Spleen (tissue), 11 donors: Measurements from ENCODE around the gene GLP1R. TPM values are rescaled to one million over a fixed set of nuclear protein-coding genes. Genes with fewer than 3 reads are reported as not detected.
A peak's percentile ranks its signal among the peaks of the same experiment; 100 is the strongest.

Experiments used
- DNase-seq: peaks from one replicate; pipeline ENCODE4 v3.0.0-alpha.2; 2020
- H3K27ac ChIP-seq, 8 donors: fragments of 200-600 bp; sonication (generic) in 7 of 8; 1 replicate in 4 of 8; 2 replicates in 4 of 8; pipeline versions ENCODE4 v1.5.0 to v1.8.0; 2016 to 2021; ENCODE audit warnings: inconsistent platforms in 4 of 8, mild to moderate bottlenecking in 4 of 8, moderate library complexity in 1 of 8
- H3K27me3 ChIP-seq, 7 donors: fragments of 200-600 bp; sonication (generic) in 6 of 7; replicated peaks in 1 of 7; 1 replicate in 4 of 7; 2 replicates in 3 of 7; pipeline versions ENCODE4 v1.5.0 to v1.8.0; 2016 to 2021; ENCODE audit warnings: inconsistent platforms in 3 of 7, mild to moderate bottlenecking in 1 of 7
- H3K36me3 ChIP-seq, 6 donors: fragments of 200-600 bp; sonication (generic) in 5 of 6; 1 replicate in 4 of 6; 2 replicates in 2 of 6; pipeline versions ENCODE4 v1.5.0 to v1.8.0; 2016 to 2021; ENCODE audit warnings: inconsistent platforms in 2 of 6
- H3K4me1 ChIP-seq, 6 donors: fragments of 200-600 bp; sonication (generic) in 5 of 6; 1 replicate in 3 of 6; 2 replicates in 3 of 6; pipeline versions ENCODE4 v1.5.0 to v1.8.0; 2016 to 2021; ENCODE audit warnings: inconsistent platforms in 3 of 6
- H3K4me3 ChIP-seq, 8 donors: fragments of 200-600 bp; sonication (generic) in 7 of 8; 1 replicate in 4 of 8; 2 replicates in 4 of 8; pipeline versions ENCODE4 v1.5.0 to v1.8.0; 2016 to 2021; ENCODE audit warnings: inconsistent platforms in 4 of 8, mild to moderate bottlenecking in 4 of 8, moderate library complexity in 2 of 8
- H3K9me3 ChIP-seq, 8 donors: fragments of 200-600 bp; sonication (generic) in 7 of 8; 1 replicate in 4 of 8; 2 replicates in 4 of 8; pipeline versions ENCODE4 v1.5.0 to v1.8.0; 2016 to 2021; ENCODE audit warnings: inconsistent platforms in 4 of 8
- POLR2A ChIP-seq, 3 donors: fragments of 450-650 bp; IDR thresholded peaks; one replicate each; pipeline ENCODE4 v1.5.1; 2017; ENCODE audit warnings: antibody characterized with exemption in 3 of 3, mild to moderate bottlenecking in 1 of 3
- POLR2AphosphoS5 ChIP-seq, 3 donors: sonication (generic); formaldehyde crosslinking; IDR thresholded peaks; one replicate each; pipeline ENCODE4 v1.5.1; 2017; ENCODE audit warnings: antibody characterized with exemption in 3 of 3
- WGBS, 5 donors: extraction: QIAGEN DNeasy Blood & Tissue Kit in 3 of 5; methylation state at CpG; one replicate each; pipeline versions ENCODE4 v1.1.5 to v1.1.7; 2013 to 2018; 5-methylcytosine and 5-hydroxymethylcytosine counted together
- intact Hi-C: fragments of 100-400 bp; cut with DNase I; formaldehyde crosslinking; loops from one replicate; pipeline ENCODE4 v1.15.0; 2023; ENCODE audit warnings: low total_unique reads
- polyA plus RNA-seq, 3 donors: library from polyadenylated mRNA; stranded (reverse); fragments of 200-250 nt; gene quantifications; one replicate each; pipeline ENCODE4 v1.2.1, GENCODE V29; 2013
- total RNA-seq, 7 donors: library from RNA; depleted of rRNA in 3 of 7; stranded (reverse); fragments of >200 nt in 3 of 7; fragmentation: NEBNext Ultra II Directional in 4 of 7; extraction: Animal tissue kit (Norgen Biotek cat#: 25700) in 4 of 7; gene quantifications; one replicate each; pipeline versions ENCODE4 v1.1.0 to v1.2.1, GENCODE V29; 2016 to 2021
- TF ChIP-seq, protein P1 (sequence below), 11 experiments: fragments of 200-600 bp in 7 of 11; fragments of 450-650 bp in 4 of 11; sonication (generic) in 4 of 11; IDR thresholded peaks in 8 of 11; conservative IDR thresholded peaks in 3 of 11; 1 replicate in 7 of 11; 2 replicates in 4 of 11; pipeline versions ENCODE4 v1.4.0 to v1.8.0; 2016 to 2021; ENCODE audit warnings: antibody characterized with exemption in 11 of 11, inconsistent platforms in 4 of 11, mild to moderate bottlenecking in 1 of 11
- donor health status: healthy with polysubstance abuse.
- donor health status: DM: no; HTN: no; CAD: no; lungs with moderate emphysema.
- donor health status: DM: no; HTN: no; CAD: no.
- donor health status: Bipolar disorder and iron deficiency.
- donor health status: healthy.
- donor health status: DM: no; HTN: no; CAD: no.
- donor health status: DM: yes; HTN: yes; CAD: no.

The GLP1R gene
- total and polyA plus RNA-seq, 10 donors = 0.11 TPM; not detected in 9

- intact Hi-C loops = no loop called here
- peak overlapping the region in 5 of 8 donors; percentile 59 to 74 (median 66) for H3K4me3 ChIP-seq
Observed at GRCh38 chr6:39113788-39114187, 65.2 kb downstream of the GLP1R start.

GRCh38 chr6:39114388-39114703 lies 65.8 kb downstream of the GLP1R start:
- TF ChIP-seq POLR2A (IDR thresholded peaks at IDR 0.05) (no peak), POLR2AphosphoS5 (IDR thresholded peaks at IDR 0.05) (no peak)
- TF ChIP-seq, protein P1, sequence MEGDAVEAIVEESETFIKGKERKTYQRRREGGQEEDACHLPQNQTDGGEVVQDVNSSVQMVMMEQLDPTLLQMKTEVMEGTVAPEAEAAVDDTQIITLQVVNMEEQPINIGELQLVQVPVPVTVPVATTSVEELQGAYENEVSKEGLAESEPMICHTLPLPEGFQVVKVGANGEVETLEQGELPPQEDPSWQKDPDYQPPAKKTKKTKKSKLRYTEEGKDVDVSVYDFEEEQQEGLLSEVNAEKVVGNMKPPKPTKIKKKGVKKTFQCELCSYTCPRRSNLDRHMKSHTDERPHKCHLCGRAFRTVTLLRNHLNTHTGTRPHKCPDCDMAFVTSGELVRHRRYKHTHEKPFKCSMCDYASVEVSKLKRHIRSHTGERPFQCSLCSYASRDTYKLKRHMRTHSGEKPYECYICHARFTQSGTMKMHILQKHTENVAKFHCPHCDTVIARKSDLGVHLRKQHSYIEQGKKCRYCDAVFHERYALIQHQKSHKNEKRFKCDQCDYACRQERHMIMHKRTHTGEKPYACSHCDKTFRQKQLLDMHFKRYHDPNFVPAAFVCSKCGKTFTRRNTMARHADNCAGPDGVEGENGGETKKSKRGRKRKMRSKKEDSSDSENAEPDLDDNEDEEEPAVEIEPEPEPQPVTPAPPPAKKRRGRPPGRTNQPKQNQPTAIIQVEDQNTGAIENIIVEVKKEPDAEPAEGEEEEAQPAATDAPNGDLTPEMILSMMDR (IDR thresholded peaks at IDR 0.05 in 8 of 11, conservative IDR thresholded peaks at IDR 0.05 in 3 of 11) = no peak
- H3K4me1 ChIP-seq = peaks cover 10 to 46% (median 26%) of the 10 kb centered on the region in 6 donors
- H3K9me3 ChIP-seq = no peaks in the 10 kb centered on the region
- DNase-seq = no peak
- 1 to 3% (median 2%) methylated on average over 10 to 11 of the region's 11 CpGs for WGBS, 5 donors
- intact Hi-C loops = no loop called here
- peaks cover 0 to 14% (median 9%) of the 10 kb centered on the region in 6 donors for H3K36me3 ChIP-seq
- no peaks in the 10 kb centered on the region for H3K27me3 ChIP-seq
- peak overlapping the region; percentile 90 to 98 (median 96) for H3K27ac ChIP-seq
- peak overlapping the region; percentile 48 to 77 (median 66) for H3K4me3 ChIP-seq

More at GRCh38 chr6:39113788-39114187, 65.2 kb downstream of the GLP1R start:
- peaks cover 0 to 19% (median 14%) of the 10 kb centered on the region in 6 donors for H3K36me3 ChIP-seq
- H3K27ac ChIP-seq = peak overlapping the region in 4 of 8 donors; percentile 95 to 98 (median 96)
- H3K4me1 ChIP-seq = peaks cover 10 to 46% (median 26%) of the 10 kb centered on the region in 6 donors
- TF ChIP-seq POLR2AphosphoS5 (IDR thresholded peaks at IDR 0.05) = no peak
- TF ChIP-seq, protein P1 (IDR thresholded peaks at IDR 0.05 in 8 of 11, conservative IDR thresholded peaks at IDR 0.05 in 3 of 11) = no peak
- TF ChIP-seq POLR2A (IDR thresholded peaks at IDR 0.05) = no peak
- H3K9me3 ChIP-seq = no peaks in the 10 kb centered on the region
- H3K27me3 ChIP-seq = no peaks in the 10 kb centered on the region
- DNase-seq = no peak
- 89 to 100% (median 95%) methylated on average over 1 of the region's 1 CpG for WGBS, 5 donors

DNA sequence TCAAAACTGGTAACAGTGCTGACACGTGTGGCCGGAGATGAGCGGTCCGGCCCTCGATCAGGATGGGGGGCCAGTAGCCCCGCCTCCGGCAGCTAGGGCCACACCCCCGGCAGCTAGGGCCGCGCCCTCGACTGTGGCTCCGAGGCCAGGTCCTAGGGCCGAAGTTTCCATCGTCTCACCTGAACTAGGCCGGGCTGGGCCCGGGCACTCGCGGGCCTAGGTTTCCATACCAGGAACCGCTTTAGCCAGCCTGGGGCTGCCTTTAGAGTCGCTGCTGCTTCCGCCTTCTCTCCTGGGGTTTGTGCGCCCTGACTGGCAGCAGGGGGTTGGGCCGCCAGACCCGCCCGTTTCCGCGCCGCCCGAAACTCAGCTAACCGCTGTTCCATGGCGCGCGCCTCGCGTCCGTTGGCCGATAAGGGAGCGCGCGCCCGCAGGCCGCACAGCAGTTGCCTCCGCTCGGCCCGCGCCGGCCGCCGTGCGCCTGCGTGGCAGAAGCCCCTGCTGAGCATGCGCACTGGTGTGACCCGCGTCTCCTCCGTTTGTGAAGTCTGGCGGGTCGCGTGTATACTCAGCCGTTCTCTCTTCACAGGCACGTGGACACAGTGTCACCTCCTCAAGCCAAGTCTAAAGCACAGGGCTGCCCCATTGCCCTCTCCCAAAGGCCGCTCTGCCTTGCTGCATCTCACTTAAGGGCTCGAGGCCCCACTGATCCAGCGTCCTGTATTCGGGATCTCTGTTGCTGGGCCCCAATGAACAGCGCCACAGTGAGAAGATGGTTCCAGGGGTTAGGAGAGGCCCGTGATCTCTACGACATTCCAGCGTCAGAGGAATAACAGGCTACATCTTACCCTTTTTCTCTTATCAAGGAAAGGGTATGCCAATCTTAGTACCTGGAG lies 66.4 kb downstream of the GLP1R start, which contains the start of gene SAYSD1:
SAYSD1 (minus strand) TSS at position 483 of the 896 bp plus-strand sequence; CDS start at position 386, 97 bp downstream.
- 2 to 14% (median 3%) methylated on average over 11 to 68 of the region's 68 CpGs for WGBS, 5 donors
- TF ChIP-seq POLR2A (IDR thresholded peaks at IDR 0.05) (peak; percentile 4 to 39 (median 25)), POLR2AphosphoS5 (IDR thresholded peaks at IDR 0.05) (peak; percentile 92 to 95 (median 94))
- TF ChIP-seq, protein P1 (IDR thresholded peaks at IDR 0.05 in 8 of 11, conservative IDR thresholded peaks at IDR 0.05 in 3 of 11) = peak in 2 of 11 experiments; percentile 13 to 28
- peak; percentile 99 for DNase-seq
- intact Hi-C loops = no loop called here
- Histone ChIP-seq H3K9me3 (no peaks in the 10 kb centered on the region), H3K27me3 (no peaks in the 10 kb centered on the region), H3K4me1 (peaks cover 10 to 46% (median 26%) of the 10 kb centered on the region in 6 donors), H3K27ac (peak within 1 kb of the TSS; percentile 90 to 98 (median 96)), H3K36me3 (peaks cover 0 to 8% (median 3%) of the 10 kb centered on the region in 6 donors), H3K4me3 (peak within 1 kb of the TSS; percentile 48 to 77 (median 66))

DNA sequence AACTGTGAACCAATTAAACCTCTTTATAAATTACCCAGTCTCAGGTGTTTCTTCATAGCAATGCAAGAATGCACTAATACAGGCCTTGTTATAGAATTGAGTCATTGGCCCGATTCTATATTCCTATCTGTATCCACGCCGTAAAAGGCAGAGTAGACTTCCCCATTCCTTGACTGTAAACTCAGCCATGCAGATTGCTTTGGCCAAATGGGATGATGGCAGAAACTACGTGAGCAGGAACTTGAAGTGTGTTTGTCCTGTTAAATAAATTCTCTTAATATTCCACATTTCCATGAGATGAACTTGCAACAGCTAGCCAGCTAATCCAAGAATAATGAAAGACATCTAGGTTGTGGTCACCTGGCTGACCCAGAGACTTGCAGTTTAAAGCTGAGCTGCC lies 70.3 kb downstream of the GLP1R start:
- intact Hi-C loops = no loop called here
- peaks cover 10 to 16% (median 13%) of the 10 kb centered on the region in 6 donors for H3K4me1 ChIP-seq

More for the DNA sequence above, 70.3 kb downstream of the GLP1R start:
- WGBS, 5 donors = 90 to 99% (median 93%) methylated on average over 4 of the region's 4 CpGs
- Histone ChIP-seq H3K36me3 (no peaks in the 10 kb centered on the region), H3K4me3 (no peak overlapping the region), H3K27me3 (no peaks in the 10 kb centered on the region), H3K27ac (no peak overlapping the region), H3K9me3 (no peaks in the 10 kb centered on the region)
- no peak for TF ChIP-seq POLR2AphosphoS5 (IDR thresholded peaks at IDR 0.05)
- no peak for TF ChIP-seq POLR2A (IDR thresholded peaks at IDR 0.05)
- TF ChIP-seq, protein P1 (IDR thresholded peaks at IDR 0.05 in 8 of 11, conservative IDR thresholded peaks at IDR 0.05 in 3 of 11) = no peak
- DNase-seq = no peak
